Measurements from ENCODE around the gene ZFYVE1. TPM values are rescaled to one million over a fixed set of nuclear protein-coding genes. Genes with fewer than 3 reads are reported as not detected.
"Not testable (repeated sequence)": the region's sequence is repeated elsewhere in the genome, so short reads cannot be mapped to it uniquely, and the experiment has no call there.

The ZFYVE1 gene
- total RNA-seq, 1 donor from 2014 or later: 16.5 TPM

GRCh38 chr14:73057944-73058223, 31.0 kb upstream of the ZFYVE1 start:
- no peak for TF ChIP-seq CTCF (IDR thresholded peaks at IDR 0.05)
- no peak for DNase-seq
- CTCF ChIA-PET: interaction anchor here (1.3 kb wide), 1 partner anchor 31 kb away, joined by 3 read pairs; the partner anchor contains the start of gene ZFYVE1
- Mint-ChIP-seq H3K36me3 (ENCODE audit: low read depth) (peaks cover 27% of the 10 kb centered on the region), H3K27ac (no peak overlapping the region), H3K4me3 (no peak overlapping the region), H3K9me3 (no peaks in the 10 kb centered on the region), H3K27me3 (no peaks in the 10 kb centered on the region), H3K4me1 (peaks cover 37% of the 10 kb centered on the region)
- no peak for ATAC-seq (ENCODE audit: low read depth)
- intact Hi-C loops (cut with micrococcal nuclease): loop anchor here (1.0 to 5.0 kb wide), 8 partner anchors 31 to 1704 kb away; partner anchors contain the start of genes ACOT2, ALDH6A1, DCAF4 and LIN52
- POLR2A ChIA-PET: interaction anchor here (0.8 to 3.6 kb wide), 22 partner anchors 8 to 1343 kb away, joined by 3 to 64 read pairs (median 4); partner anchors contain the start of genes ACOT2, ALDH6A1, DCAF4 and DPF3

- no peak overlapping the region for H3K27ac Mint-ChIP-seq
- peaks cover 14% of the 10 kb centered on the region for H3K4me1 Mint-ChIP-seq
- POLR2A ChIA-PET: interaction anchor here (0.6 kb wide), 1 partner anchor 578 kb away, joined by 4 read pairs; no protein-coding TSS in a partner anchor
Measured at GRCh38 chr14:73055251-73055650, 28.3 kb upstream of the ZFYVE1 start.

GRCh38 chr14:73049428-73049827, 22.5 kb upstream of the ZFYVE1 start:
- Mint-ChIP-seq H3K4me1 (peaks cover 5% of the 10 kb centered on the region), H3K27ac (no peak overlapping the region), H3K9me3 (no peaks in the 10 kb centered on the region), H3K27me3 (no peaks in the 10 kb centered on the region), H3K36me3 (ENCODE audit: low read depth) (no peaks in the 10 kb centered on the region), H3K4me3 (no peak overlapping the region)
- no peak for TF ChIP-seq CTCF (IDR thresholded peaks at IDR 0.05)
- ChIA-PET CTCF (no interaction called here), POLR2A (interaction anchor here (1.8 kb wide), 1 partner anchor 9 kb away, joined by 11 read pairs; the partner anchor contains the start of gene RBM25)
- DNase-seq: no peak
- intact Hi-C loops (cut with micrococcal nuclease): no loop called here
- no peak for ATAC-seq (ENCODE audit: low read depth)

More at GRCh38 chr14:73055251-73055650, 28.3 kb upstream of the ZFYVE1 start:
- Mint-ChIP-seq H3K36me3 (ENCODE audit: low read depth) (peaks cover 7% of the 10 kb centered on the region), H3K9me3 (no peaks in the 10 kb centered on the region), H3K27me3 (no peaks in the 10 kb centered on the region), H3K4me3 (no peak overlapping the region)
- no peak for TF ChIP-seq CTCF (IDR thresholded peaks at IDR 0.05)
- intact Hi-C loops (cut with micrococcal nuclease): loop anchor here (5.0 kb wide), 2 partner anchors 512 to 1707 kb away; partner anchors contain the start of genes ACOT2 and YLPM1
- DNase-seq (no peak), ATAC-seq (ENCODE audit: low read depth) (no peak)
- CTCF ChIA-PET: no interaction called here

- Mint-ChIP-seq H3K4me3 (no peak overlapping the region), H3K4me1 (peaks cover 5% of the 10 kb centered on the region), H3K27me3 (no peaks in the 10 kb centered on the region), H3K9me3 (no peaks in the 10 kb centered on the region), H3K27ac (no peak overlapping the region), H3K36me3 (ENCODE audit: low read depth) (no peaks in the 10 kb centered on the region)
- no peak for ATAC-seq (ENCODE audit: low read depth)
- no peak for DNase-seq
- no peak for TF ChIP-seq CTCF (IDR thresholded peaks at IDR 0.05)
- intact Hi-C loops (cut with micrococcal nuclease): no loop called here
- POLR2A ChIA-PET: interaction anchor here (0.7 kb wide), 1 partner anchor 11 kb away, joined by 3 read pairs; no protein-coding TSS in a partner anchor
- CTCF ChIA-PET: no interaction called here
Measured at GRCh38 chr14:73047808-73048207, 20.9 kb upstream of the ZFYVE1 start.

GRCh38 chr14:73036706-73037450, 10.0 kb upstream of the ZFYVE1 start:
- ATAC-seq (ENCODE audit: low read depth); H3K36me3 Mint-ChIP-seq (ENCODE audit: low read depth); H3K27ac Mint-ChIP-seq; H3K4me1 Mint-ChIP-seq; DNase-seq; H3K4me3 Mint-ChIP-seq; H3K27me3 Mint-ChIP-seq; H3K9me3 Mint-ChIP-seq; CTCF ChIA-PET; intact Hi-C loops (cut with micrococcal nuclease); POLR2A ChIA-PET: not testable (repeated sequence)
